GM18868 (cell line): ENCODE results near the gene NAXD.

Experiments
- ATAC-seq: cut with Tn5 transposase; IDR thresholded peaks from one replicate; pipeline ENCODE4 v1.9.1; 2021; ENCODE audit warnings: mild to moderate bottlenecking, moderate library complexity; ENCODE audit not compliant: unreplicated experiment

The NAXD gene

DNA sequence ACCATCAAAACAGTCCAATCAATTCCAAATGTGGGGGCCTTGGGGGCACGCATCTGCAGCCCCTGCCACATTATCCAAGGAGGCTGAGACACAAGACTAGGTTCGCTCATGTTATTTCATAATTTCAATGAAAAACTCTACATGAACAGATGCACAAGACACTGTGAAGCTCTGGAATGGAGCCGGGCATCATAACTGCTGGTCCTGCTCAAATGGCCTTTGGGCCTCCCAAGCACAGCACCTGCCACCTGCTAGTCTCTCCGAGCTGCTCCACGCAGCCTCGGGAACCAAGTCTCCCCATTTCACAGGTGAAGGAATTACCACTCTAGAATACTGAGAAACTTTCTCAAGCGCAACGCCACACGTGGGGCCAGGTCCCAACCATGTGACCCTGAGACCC lies 73.7 kb downstream of the NAXD start:
- ATAC-seq = no peak
